SK-N-SH (cell line): ENCODE measurements around the gene CPLANE1.

Experiments
- CTCF ChIP-seq: fragments of 200-600 bp; sonication (generic); IDR thresholded peaks from 2 replicates; pipeline ENCODE4 v1.6.1; 2017; ENCODE audit warnings: antibody characterized with exemption, mild to moderate bottlenecking, moderate library complexity
- ELF1 ChIP-seq: IDR thresholded peaks from 2 replicates; pipeline ENCODE4 v1.4.0; 2012
- GABPA ChIP-seq: IDR thresholded peaks from 2 replicates; pipeline ENCODE4 v1.4.0; 2012; ENCODE audit warnings: low read depth, mild to moderate bottlenecking
- MAX ChIP-seq: IDR thresholded peaks from 2 replicates; pipeline ENCODE4 v1.4.0; 2012; ENCODE audit warnings: low read depth
- NRF1 ChIP-seq: IDR thresholded peaks from 2 replicates; pipeline ENCODE4 v1.6.1; 2012; ENCODE audit warnings: low read depth, mild to moderate bottlenecking, low read length
- POLR2AphosphoS5 ChIP-seq: IDR thresholded peaks from 2 replicates; pipeline ENCODE4 v1.6.1; 2012; ENCODE audit warnings: low read depth, low read length
- RCOR1 ChIP-seq: fragments of 150-350 bp; IDR thresholded peaks from 2 replicates; pipeline ENCODE4 v1.6.1; 2017; ENCODE audit warnings: antibody characterized with exemption, low read length
- REST ChIP-seq: IDR thresholded peaks from 2 replicates; pipeline ENCODE4 v1.6.1; 2012; ENCODE audit warnings: mild to moderate bottlenecking, low read depth, low read length, moderate library complexity
- SMC3 ChIP-seq: IDR thresholded peaks from 2 replicates; pipeline ENCODE4 v1.6.1; 2012; ENCODE audit warnings: low read depth, low read length, improper control_type of control experiment
- TAF1 ChIP-seq: IDR thresholded peaks from 2 replicates; pipeline ENCODE4 v1.6.1; 2012; ENCODE audit warnings: low read depth, mild to moderate bottlenecking, low read length, moderate library complexity, borderline replicate concordance
- USF2 ChIP-seq: fragments of 150-350 bp; IDR thresholded peaks from 2 replicates; pipeline ENCODE4 v1.6.1; 2017; ENCODE audit warnings: antibody characterized with exemption, low read length, low read depth, borderline replicate concordance

GRCh38 chr5:37116359-37116758 lies 132.8 kb downstream of the CPLANE1 start:
- no peak for TF ChIP-seq POLR2AphosphoS5
- no peak for TF ChIP-seq CTCF
- no peak for TF ChIP-seq TAF1
- no peak for TF ChIP-seq RCOR1
- TF ChIP-seq USF2 = no peak
- TF ChIP-seq ELF1 = no peak
- no peak for TF ChIP-seq SMC3
- no peak for TF ChIP-seq GABPA
- TF ChIP-seq REST = no peak
- no peak for TF ChIP-seq MAX
- no peak for TF ChIP-seq NRF1
